Esophagus muscularis mucosa (tissue), 4 donors: Measurements from ENCODE around the gene BTBD19.

Experiments
- CTCF ChIP-seq, 3 experiments: fragments of 200-600 bp in 2 of 3; fragments of 450-650 bp in 1 of 3; sonication (generic) in 2 of 3; IDR thresholded peaks; one replicate each; pipeline ENCODE4 v1.5.1; 2017 to 2019; ENCODE audit warnings: antibody characterized with exemption in 3 of 3, mild to moderate bottlenecking in 2 of 3, moderate library complexity in 1 of 3
- EP300 ChIP-seq: sonication (generic); formaldehyde crosslinking; IDR thresholded peaks from one replicate; pipeline ENCODE4 v1.6.1; 2017; ENCODE audit warnings: antibody characterized with exemption
- POLR2A ChIP-seq: fragments of 450-650 bp; IDR thresholded peaks from one replicate; pipeline ENCODE4 v1.6.1; 2017; ENCODE audit warnings: antibody characterized with exemption, moderate library complexity, mild to moderate bottlenecking, low read depth
- POLR2AphosphoS5 ChIP-seq, 2 donors: sonication (generic); formaldehyde crosslinking; IDR thresholded peaks; one replicate each; pipeline ENCODE4 v1.6.1; 2017; ENCODE audit warnings: antibody characterized with exemption in 2 of 2

- TF ChIP-seq EP300 = no peak
- peak; percentile 96 for TF ChIP-seq POLR2A
- peak in 2 of 3 experiments; percentile 5 to 48 for TF ChIP-seq CTCF (IDR thresholded peaks at IDR 0.05)
- TF ChIP-seq POLR2AphosphoS5 (IDR thresholded peaks at IDR 0.05) = peak; percentile 85 to 99
Measured at GRCh38 chr1:44819608-44820327, 11.4 kb downstream of the BTBD19 start.
